ENCODE results near the gene TFCP2. TPM values are rescaled to one million over a fixed set of nuclear protein-coding genes. Genes with fewer than 3 reads are reported as not detected.
A peak's percentile ranks its signal among the peaks of the same experiment; 100 is the strongest.

Gene TFCP2
- total RNA-seq, 2 donors from 2014 or later, result 24.4 to 30.9 TPM

- Histone ChIP-seq H3K36me3 (no peaks in the 10 kb centered on the region), H3K4me1 (peaks cover 4% of the 10 kb centered on the region), H3K9ac (ENCODE audit: low read depth in 2 of 2, low read length in 2 of 2) (peak within 1 kb of the TSS; percentile 68 to 88), H3K27me3 (no peaks in the 10 kb centered on the region), H3K9me3 (no peaks in the 10 kb centered on the region), H3K4me3 (peak within 1 kb of the TSS; percentile 79), H3K27ac (peak within 1 kb of the TSS; percentile 86)
- peak; percentile 72 for DNase-seq
- TF ChIP-seq, protein P1, sequence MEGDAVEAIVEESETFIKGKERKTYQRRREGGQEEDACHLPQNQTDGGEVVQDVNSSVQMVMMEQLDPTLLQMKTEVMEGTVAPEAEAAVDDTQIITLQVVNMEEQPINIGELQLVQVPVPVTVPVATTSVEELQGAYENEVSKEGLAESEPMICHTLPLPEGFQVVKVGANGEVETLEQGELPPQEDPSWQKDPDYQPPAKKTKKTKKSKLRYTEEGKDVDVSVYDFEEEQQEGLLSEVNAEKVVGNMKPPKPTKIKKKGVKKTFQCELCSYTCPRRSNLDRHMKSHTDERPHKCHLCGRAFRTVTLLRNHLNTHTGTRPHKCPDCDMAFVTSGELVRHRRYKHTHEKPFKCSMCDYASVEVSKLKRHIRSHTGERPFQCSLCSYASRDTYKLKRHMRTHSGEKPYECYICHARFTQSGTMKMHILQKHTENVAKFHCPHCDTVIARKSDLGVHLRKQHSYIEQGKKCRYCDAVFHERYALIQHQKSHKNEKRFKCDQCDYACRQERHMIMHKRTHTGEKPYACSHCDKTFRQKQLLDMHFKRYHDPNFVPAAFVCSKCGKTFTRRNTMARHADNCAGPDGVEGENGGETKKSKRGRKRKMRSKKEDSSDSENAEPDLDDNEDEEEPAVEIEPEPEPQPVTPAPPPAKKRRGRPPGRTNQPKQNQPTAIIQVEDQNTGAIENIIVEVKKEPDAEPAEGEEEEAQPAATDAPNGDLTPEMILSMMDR (IDR thresholded peaks at IDR 0.05), result peak; percentile 63
- intact Hi-C loops (cut with DNase I), result no loop called here
Observed at GRCh38 chr12:51217968-51218606, 45.2 kb upstream of the TFCP2 start, which contains the start of gene POU6F1. TSS of gene POU6F1 (minus strand) at chr12:51218062. CDS start at chr12:51206836, 11,226 bp downstream.

DNA sequence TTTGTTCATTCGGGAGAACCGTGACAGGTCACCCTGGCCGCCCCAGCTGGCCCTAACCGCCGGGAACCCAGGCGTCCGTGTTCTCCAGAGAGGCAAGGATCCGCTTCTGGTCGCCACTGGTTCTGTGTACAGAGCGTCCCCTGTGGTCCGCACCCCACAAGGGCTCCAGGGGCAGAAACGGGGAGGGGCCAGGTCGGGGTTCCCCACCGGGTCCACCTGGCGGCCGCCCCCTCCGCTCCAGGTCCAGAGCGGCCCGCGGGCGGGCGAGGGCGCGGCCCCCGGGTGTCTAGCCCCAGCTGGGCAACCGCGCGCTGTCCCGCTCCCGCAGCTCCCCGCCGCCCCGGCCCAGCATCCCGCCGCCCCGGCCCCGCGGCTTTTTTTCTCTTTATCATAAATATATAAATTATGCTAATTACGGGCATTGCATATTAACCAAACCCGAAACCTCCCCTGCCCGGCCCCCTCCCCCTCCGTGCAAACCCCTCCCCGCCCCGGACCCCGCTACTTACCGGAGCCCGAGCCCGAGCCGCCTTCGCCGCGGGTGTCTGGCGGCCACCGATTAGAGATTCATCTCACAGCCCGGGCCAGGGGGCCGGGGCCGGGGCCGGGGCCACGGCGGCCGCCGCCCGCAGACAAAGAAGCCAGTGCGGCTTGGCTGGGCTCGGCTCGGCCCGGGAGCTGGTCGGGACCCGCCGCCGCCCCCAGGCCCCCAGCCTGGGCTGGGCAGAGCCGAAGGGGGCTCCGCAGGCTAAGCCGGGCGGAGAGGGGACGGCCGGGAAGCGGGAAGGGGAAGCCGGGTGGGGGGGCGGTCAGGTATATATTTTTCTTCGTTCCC is 44.4 kb upstream of the TFCP2 start:
- intact Hi-C loops (cut with DNase I), result no loop called here
- peaks cover 4% of the 10 kb centered on the region for H3K4me1 ChIP-seq

DNA sequence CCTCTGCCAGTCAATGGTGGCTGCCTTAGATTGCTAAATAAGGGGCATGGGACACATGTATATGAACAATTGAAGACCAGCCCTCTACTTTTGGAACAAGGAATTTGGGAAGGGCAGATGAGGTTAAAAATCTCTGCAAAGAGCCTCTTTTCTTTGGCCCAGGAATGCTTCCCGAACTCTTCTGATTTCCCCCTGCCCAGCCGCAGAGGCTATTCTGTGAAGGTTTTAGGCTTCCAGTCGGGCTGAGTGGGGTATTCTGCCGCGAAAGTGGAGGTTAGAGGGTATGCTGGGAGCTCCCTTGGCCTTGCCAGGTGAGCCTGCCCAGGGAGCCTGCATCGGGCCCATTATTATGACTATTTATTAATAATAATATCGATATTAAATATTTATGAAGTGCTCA is 43.7 kb upstream of the TFCP2 start:
- Histone ChIP-seq H3K27me3 (no peaks in the 10 kb centered on the region), H3K36me3 (no peaks in the 10 kb centered on the region), H3K9me3 (no peaks in the 10 kb centered on the region), H3K4me1 (peaks cover 4% of the 10 kb centered on the region), H3K4me3 (peak overlapping the region; percentile 79), H3K27ac (peak overlapping the region; percentile 86), H3K9ac (ENCODE audit: low read depth in 2 of 2, low read length in 2 of 2) (peak overlapping the region in 1 of 2 donors; percentile 68)
- DNase-seq, result no peak
- TF ChIP-seq, protein P1 (IDR thresholded peaks at IDR 0.05), result no peak
- intact Hi-C loops (cut with DNase I), result no loop called here

More for the DNA sequence above, 44.4 kb upstream of the TFCP2 start:
- TF ChIP-seq, protein P1 (IDR thresholded peaks at IDR 0.05), result no peak
- peak overlapping the region; percentile 86 for H3K27ac ChIP-seq
- no peaks in the 10 kb centered on the region for H3K36me3 ChIP-seq
- H3K4me3 ChIP-seq, result peak overlapping the region; percentile 79
- peak overlapping the region; percentile 68 to 88 for H3K9ac ChIP-seq (ENCODE audit: low read depth in 2 of 2, low read length in 2 of 2)
- no peaks in the 10 kb centered on the region for H3K9me3 ChIP-seq
- peak; percentile 52 for DNase-seq
- H3K27me3 ChIP-seq, result no peaks in the 10 kb centered on the region

GRCh38 chr12:51214895-51215294 is 42.0 kb upstream of the TFCP2 start:
- TF ChIP-seq, protein P1 (IDR thresholded peaks at IDR 0.05), result no peak
- Histone ChIP-seq H3K9ac (ENCODE audit: low read depth in 2 of 2, low read length in 2 of 2) (no peak overlapping the region), H3K36me3 (no peaks in the 10 kb centered on the region), H3K4me3 (no peak overlapping the region), H3K27ac (no peak overlapping the region), H3K27me3 (no peaks in the 10 kb centered on the region), H3K9me3 (no peaks in the 10 kb centered on the region), H3K4me1 (peaks cover 4% of the 10 kb centered on the region)
- DNase-seq, result no peak
- intact Hi-C loops (cut with DNase I), result no loop called here

DNA sequence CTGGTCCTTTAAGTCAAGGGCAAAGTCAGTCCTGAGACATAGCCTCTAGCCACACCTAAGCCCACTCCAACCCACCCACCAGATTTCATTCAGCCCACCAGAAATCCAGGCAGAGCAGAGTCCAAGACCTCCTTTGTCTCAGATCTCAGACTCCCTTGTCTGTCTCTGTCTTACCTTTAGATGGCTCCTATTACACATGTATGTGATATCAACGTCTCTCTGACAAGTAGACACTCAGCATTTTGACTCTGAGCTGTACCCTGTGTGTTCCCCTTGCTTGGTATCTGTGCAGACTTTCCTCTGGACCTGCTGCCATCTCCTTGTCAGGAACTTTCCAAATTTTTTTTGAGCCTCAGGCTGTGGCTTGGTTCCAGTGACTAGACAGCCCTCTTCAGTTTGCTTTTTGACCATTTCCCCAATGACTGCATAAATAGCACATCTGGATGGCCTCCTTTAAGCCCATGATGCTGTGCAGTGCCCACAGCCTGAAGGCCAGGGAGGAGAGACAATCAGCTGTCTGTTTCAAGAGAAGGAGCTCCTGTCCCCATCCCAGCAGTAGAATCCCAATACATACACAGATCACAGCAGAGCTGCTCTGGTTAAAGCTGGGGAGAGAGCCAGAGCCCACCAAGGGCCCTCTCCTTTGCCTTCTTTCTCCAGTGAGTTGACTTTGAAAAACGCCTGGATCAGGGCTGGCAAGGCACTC is 37.9 kb upstream of the TFCP2 start:
- no peak overlapping the region for H3K9ac ChIP-seq (ENCODE audit: low read depth in 2 of 2, low read length in 2 of 2)
- H3K9me3 ChIP-seq, result no peaks in the 10 kb centered on the region
- no peaks in the 10 kb centered on the region for H3K27me3 ChIP-seq
- TF ChIP-seq, protein P1 (IDR thresholded peaks at IDR 0.05), result no peak
- no peak overlapping the region for H3K4me3 ChIP-seq
- intact Hi-C loops (cut with DNase I), result no loop called here
- H3K4me1 ChIP-seq, result no peaks in the 10 kb centered on the region
- no peak for DNase-seq
- no peak overlapping the region for H3K27ac ChIP-seq
- no peaks in the 10 kb centered on the region for H3K36me3 ChIP-seq
